GM23248 (cell line): ENCODE measurements around the gene LZTS2. TPM values are rescaled to one million over a fixed set of nuclear protein-coding genes. Genes with fewer than 3 reads are reported as not detected.

Experiments
- DNase-seq: peaks from one replicate; pipeline ENCODE4 v3.0.0-alpha.2; 2015
- H2AFZ ChIP-seq: fragments of 200-600 bp; sonication (generic); 2 replicates; pipeline ENCODE4 v1.6.1; 2016; ENCODE audit warnings: antibody characterized with exemption
- H3F3A ChIP-seq: fragments of 200-600 bp; sonication (generic); 2 replicates; pipeline ENCODE4 v1.6.1; 2016; ENCODE audit warnings: mild to moderate bottlenecking, antibody characterized with exemption, mixed run types; ENCODE audit not compliant: insufficient read depth
- H3K27ac ChIP-seq: fragments of 200-600 bp; sonication (generic); 2 replicates; pipeline ENCODE4 v1.5.1; 2016; ENCODE audit warnings: mild to moderate bottlenecking
- H3K27me3 ChIP-seq: fragments of 200-600 bp; sonication (generic); replicated peaks from 2 replicates; pipeline ENCODE4 v1.6.1; 2016; ENCODE audit warnings: mild to moderate bottlenecking; ENCODE audit not compliant: insufficient read depth
- H3K36me3 ChIP-seq: fragments of 200-600 bp; sonication (generic); 2 replicates; pipeline ENCODE4 v1.6.1; 2016; ENCODE audit warnings: low read depth, mild to moderate bottlenecking
- H3K4me1 ChIP-seq: fragments of 200-600 bp; sonication (generic); 2 replicates; pipeline ENCODE4 v1.6.1; 2016; ENCODE audit warnings: mild to moderate bottlenecking; ENCODE audit not compliant: insufficient read depth
- H3K4me2 ChIP-seq: fragments of 200-600 bp; sonication (generic); one replicate; pipeline ENCODE4 v1.6.1; 2016; ENCODE audit warnings: mild to moderate bottlenecking; ENCODE audit not compliant: unreplicated experiment
- H3K4me3 ChIP-seq: fragments of 200-600 bp; sonication (generic); 2 replicates; pipeline ENCODE4 v1.5.1; 2016; ENCODE audit warnings: mild to moderate bottlenecking
- H3K79me2 ChIP-seq: fragments of 200-600 bp; sonication (generic); 2 replicates; pipeline ENCODE4 v1.6.1; 2016; ENCODE audit warnings: mild to moderate bottlenecking; ENCODE audit not compliant: insufficient read depth
- H3K9ac ChIP-seq: fragments of 200-600 bp; sonication (generic); 2 replicates; pipeline ENCODE4 v1.6.1; 2016; ENCODE audit warnings: mild to moderate bottlenecking
- H3K9me2 ChIP-seq: fragments of 200-600 bp; sonication (generic); 2 replicates; pipeline ENCODE4 v1.6.1; 2016; ENCODE audit warnings: mixed run types, mild to moderate bottlenecking, moderate library complexity; ENCODE audit not compliant: insufficient read depth
- H3K9me3 ChIP-seq: fragments of 200-600 bp; sonication (generic); one replicate; pipeline ENCODE4 v1.6.1; 2017; ENCODE audit warnings: low read depth
- H4K20me1 ChIP-seq: fragments of 200-600 bp; sonication (generic); 2 replicates; pipeline ENCODE4 v1.6.0; 2016; ENCODE audit not compliant: insufficient read depth
- EZH2 ChIP-seq: fragments of 200-600 bp; sonication (generic); IDR thresholded peaks from 2 replicates; pipeline ENCODE4 v1.6.1; 2018; ENCODE audit warnings: antibody characterized with exemption, mild to moderate bottlenecking; ENCODE audit not compliant: insufficient read depth, poor library complexity, severe bottlenecking
- EZH2phosphoT487 ChIP-seq: fragments of 200-600 bp; sonication (generic); IDR thresholded peaks from 2 replicates; pipeline ENCODE4 v1.6.1; 2018; ENCODE audit warnings: antibody characterized with exemption, moderate library complexity, mild to moderate bottlenecking, low read depth; ENCODE audit not compliant: insufficient read depth
- WGBS, 2 experiments: methylation state at CpG; one replicate each; pipeline ENCODE4 v1.1.6; 2015 to 2017; ENCODE audit warnings: low lambda C conversion rate in 2 of 2, low coverage in 1 of 2; ENCODE audit errors: missing lambda C conversion rate in 2 of 2; 5-methylcytosine and 5-hydroxymethylcytosine counted together
- in situ Hi-C: fragments of 300-500 bp; cut with MboI; formaldehyde crosslinking; loops from 2 replicates; pipeline ENCODE4 v1.15.0; 2020
- polyA plus RNA-seq: library from polyadenylated mRNA; unstranded; fragments of >200 nt; fragmentation: Nextera tagmentation; extraction: Ambion mirVana; gene quantifications from 2 replicates; pipeline ENCODE4 v1.2.1, GENCODE V29; 2016
- total RNA-seq: library from RNA; depleted of rRNA; stranded (reverse); fragments of >200 nt; shearing (Covaris generic); gene quantifications from 2 replicates; pipeline ENCODE4 v1.2.3, GENCODE V29; 2014

Gene LZTS2
- total and polyA plus RNA-seq, 2 experiments from 2014 or later: 51.1 to 95.2 TPM

DNA sequence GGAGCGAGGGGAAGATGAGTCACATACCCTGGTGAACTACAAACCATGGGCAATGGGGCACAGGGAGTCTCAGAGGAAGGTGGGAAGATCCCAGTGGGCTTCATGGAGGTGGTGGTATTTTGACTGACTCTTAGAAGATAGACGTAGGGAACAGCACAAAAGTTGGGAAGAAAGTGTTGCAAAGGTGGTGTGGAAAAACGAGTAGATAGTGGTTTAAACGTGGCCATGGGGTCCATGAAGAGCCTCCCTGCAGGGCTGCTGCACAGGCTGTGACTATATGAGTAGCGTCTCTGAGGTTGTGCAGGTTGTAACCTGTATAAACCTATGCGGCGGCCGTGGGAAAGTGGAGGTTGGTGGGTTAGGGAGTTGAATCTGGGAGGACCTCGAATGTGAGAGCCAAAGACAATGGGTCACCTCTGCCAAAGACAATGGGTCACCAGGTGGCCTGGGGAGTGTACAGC, 13.8 kb downstream of the LZTS2 start:
- Histone ChIP-seq H3K9ac (peak overlapping the region; percentile 31; the same call in 1 of the 2 replicates), H3K27ac (peak overlapping the region; percentile 73), H3K79me2 (no peaks in the 10 kb centered on the region), H3K4me3 (no peak overlapping the region), H3K9me2 (no peaks in the 10 kb centered on the region), H3K4me1 (peaks cover 20% of the 10 kb centered on the region), H3K27me3 (no peaks in the 10 kb centered on the region), H3K9me3 (no peaks in the 10 kb centered on the region), H3K36me3 (no peaks in the 10 kb centered on the region), H2AFZ (peak overlapping the region; percentile 69; the same call in 1 of the 2 replicates), H4K20me1 (no peaks in the 10 kb centered on the region), H3F3A (peaks cover 20% of the 10 kb centered on the region; the same call in 1 of the 2 replicates), H3K4me2 (peak overlapping the region; percentile 33)
- no peak for TF ChIP-seq EZH2phosphoT487
- TF ChIP-seq EZH2: no peak
- 42 to 46% methylated on average over 9 of the region's 9 CpGs for WGBS, 2 experiments
- in situ Hi-C loops: no loop called here
- no peak for DNase-seq

GRCh38 chr10:101014230-101014884, 14.7 kb downstream of the LZTS2 start:
- Histone ChIP-seq H3K4me2 (no peak overlapping the region), H3K4me1 (peaks cover 20% of the 10 kb centered on the region), H2AFZ (no peak overlapping the region), H3F3A (peaks cover 20% of the 10 kb centered on the region; the same call in 1 of the 2 replicates), H3K36me3 (no peaks in the 10 kb centered on the region), H3K9me3 (no peaks in the 10 kb centered on the region), H3K27me3 (no peaks in the 10 kb centered on the region), H3K4me3 (no peak overlapping the region), H4K20me1 (no peaks in the 10 kb centered on the region), H3K79me2 (no peaks in the 10 kb centered on the region), H3K9me2 (no peaks in the 10 kb centered on the region), H3K9ac (no peak overlapping the region), H3K27ac (no peak overlapping the region)
- no peak for TF ChIP-seq EZH2
- no peak for TF ChIP-seq EZH2phosphoT487
- peak; percentile 75 for DNase-seq
- in situ Hi-C loops: no loop called here
- WGBS, 2 experiments: 17 to 34% methylated on average over 7 to 11 of the region's 11 CpGs

- in situ Hi-C loops: no loop called here
- WGBS, 2 experiments: 22% methylated on average over 6 to 7 of the region's 7 CpGs
- no peak for TF ChIP-seq EZH2
- no peak for TF ChIP-seq EZH2phosphoT487
Measured at GRCh38 chr10:101014966-101015581, 15.5 kb downstream of the LZTS2 start.

DNA sequence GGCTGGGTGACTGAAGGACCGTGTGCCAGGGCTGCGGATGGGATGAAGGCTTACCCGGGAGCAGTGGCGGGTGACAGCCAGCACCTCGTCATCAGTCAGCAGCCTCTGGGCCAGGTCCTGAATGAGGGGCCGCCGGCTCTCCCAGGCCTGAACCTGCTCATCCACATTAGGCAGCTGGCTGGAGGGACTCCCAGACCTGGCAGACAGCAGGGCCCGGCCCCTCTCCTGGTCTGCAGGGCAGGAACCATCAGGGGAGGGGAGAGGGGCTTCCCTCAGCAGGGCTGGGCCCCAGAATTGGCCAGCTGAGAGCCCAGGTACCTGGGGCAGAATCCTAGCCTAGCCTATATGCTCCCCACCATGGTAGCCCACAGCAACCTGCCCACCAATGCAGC, 16.0 kb downstream of the LZTS2 start:
- Histone ChIP-seq H3K4me1 (peaks cover 20% of the 10 kb centered on the region), H3K4me3 (no peak overlapping the region), H2AFZ (no peak overlapping the region), H3K79me2 (no peaks in the 10 kb centered on the region), H4K20me1 (no peaks in the 10 kb centered on the region), H3K9me2 (no peaks in the 10 kb centered on the region), H3K4me2 (no peak overlapping the region), H3K27me3 (no peaks in the 10 kb centered on the region), H3F3A (peaks cover 20% of the 10 kb centered on the region; the same call in 1 of the 2 replicates), H3K36me3 (no peaks in the 10 kb centered on the region), H3K9ac (no peak overlapping the region), H3K9me3 (no peaks in the 10 kb centered on the region), H3K27ac (no peak overlapping the region)
- WGBS, 2 experiments: 65 to 71% methylated on average over 7 to 8 of the region's 8 CpGs
- TF ChIP-seq EZH2: no peak
- no peak for TF ChIP-seq EZH2phosphoT487
- in situ Hi-C loops: no loop called here
- no peak for DNase-seq

More at GRCh38 chr10:101014966-101015581, 15.5 kb downstream of the LZTS2 start:
- no peaks in the 10 kb centered on the region for H3K9me3 ChIP-seq
- H3F3A ChIP-seq: peaks cover 20% of the 10 kb centered on the region; the same call in 1 of the 2 replicates
- H3K4me2 ChIP-seq: no peak overlapping the region
- H3K36me3 ChIP-seq: no peaks in the 10 kb centered on the region
- H4K20me1 ChIP-seq: no peaks in the 10 kb centered on the region
- H3K4me3 ChIP-seq: no peak overlapping the region
- no peaks in the 10 kb centered on the region for H3K27me3 ChIP-seq
- H3K27ac ChIP-seq: no peak overlapping the region
- no peak overlapping the region for H3K9ac ChIP-seq
- H3K79me2 ChIP-seq: no peaks in the 10 kb centered on the region
- H3K4me1 ChIP-seq: peaks cover 20% of the 10 kb centered on the region
- H3K9me2 ChIP-seq: no peaks in the 10 kb centered on the region
- no peak overlapping the region for H2AFZ ChIP-seq
- DNase-seq: peak; percentile 95
